ENCODE data around the gene KCNMA1.

Gene KCNMA1

GRCh38 chr10:77016278-77016815 is 621.3 kb downstream of the KCNMA1 start:
- no peak for DNase-seq (ENCODE audit: low read depth)
- TF ChIP-seq, protein P1, sequence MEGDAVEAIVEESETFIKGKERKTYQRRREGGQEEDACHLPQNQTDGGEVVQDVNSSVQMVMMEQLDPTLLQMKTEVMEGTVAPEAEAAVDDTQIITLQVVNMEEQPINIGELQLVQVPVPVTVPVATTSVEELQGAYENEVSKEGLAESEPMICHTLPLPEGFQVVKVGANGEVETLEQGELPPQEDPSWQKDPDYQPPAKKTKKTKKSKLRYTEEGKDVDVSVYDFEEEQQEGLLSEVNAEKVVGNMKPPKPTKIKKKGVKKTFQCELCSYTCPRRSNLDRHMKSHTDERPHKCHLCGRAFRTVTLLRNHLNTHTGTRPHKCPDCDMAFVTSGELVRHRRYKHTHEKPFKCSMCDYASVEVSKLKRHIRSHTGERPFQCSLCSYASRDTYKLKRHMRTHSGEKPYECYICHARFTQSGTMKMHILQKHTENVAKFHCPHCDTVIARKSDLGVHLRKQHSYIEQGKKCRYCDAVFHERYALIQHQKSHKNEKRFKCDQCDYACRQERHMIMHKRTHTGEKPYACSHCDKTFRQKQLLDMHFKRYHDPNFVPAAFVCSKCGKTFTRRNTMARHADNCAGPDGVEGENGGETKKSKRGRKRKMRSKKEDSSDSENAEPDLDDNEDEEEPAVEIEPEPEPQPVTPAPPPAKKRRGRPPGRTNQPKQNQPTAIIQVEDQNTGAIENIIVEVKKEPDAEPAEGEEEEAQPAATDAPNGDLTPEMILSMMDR (IDR thresholded peaks at IDR 0.05; ENCODE audit: control insufficient read depth, extremely low read depth, insufficient read depth) = no peak
- H3K4me3 ChIP-seq (ENCODE audit: low read depth, low read length) = no peak overlapping the region

DNA sequence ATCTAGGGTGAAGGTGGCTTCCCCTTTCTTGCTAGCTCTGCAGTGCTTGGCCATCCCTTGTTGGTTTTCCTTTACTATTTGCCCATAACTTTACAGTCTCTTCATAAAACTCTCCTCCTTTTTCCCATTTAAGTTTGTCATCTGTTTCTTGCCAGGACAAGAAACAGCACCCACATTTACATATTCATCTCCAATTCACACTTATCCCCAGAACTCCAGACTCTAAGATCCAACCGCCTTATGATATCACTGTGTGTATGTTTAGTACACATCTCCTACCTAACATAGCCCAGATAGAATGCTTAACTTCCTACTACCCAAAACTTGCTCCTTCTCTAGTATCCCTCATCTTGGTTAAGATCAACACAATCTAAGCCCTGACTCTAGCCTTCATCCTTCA is 622.2 kb downstream of the KCNMA1 start:
- DNase-seq (ENCODE audit: low read depth) = no peak
- TF ChIP-seq, protein P1 (IDR thresholded peaks at IDR 0.05; ENCODE audit: control insufficient read depth, extremely low read depth, insufficient read depth) = no peak
- H3K4me3 ChIP-seq (ENCODE audit: low read depth, low read length) = no peak overlapping the region

DNA sequence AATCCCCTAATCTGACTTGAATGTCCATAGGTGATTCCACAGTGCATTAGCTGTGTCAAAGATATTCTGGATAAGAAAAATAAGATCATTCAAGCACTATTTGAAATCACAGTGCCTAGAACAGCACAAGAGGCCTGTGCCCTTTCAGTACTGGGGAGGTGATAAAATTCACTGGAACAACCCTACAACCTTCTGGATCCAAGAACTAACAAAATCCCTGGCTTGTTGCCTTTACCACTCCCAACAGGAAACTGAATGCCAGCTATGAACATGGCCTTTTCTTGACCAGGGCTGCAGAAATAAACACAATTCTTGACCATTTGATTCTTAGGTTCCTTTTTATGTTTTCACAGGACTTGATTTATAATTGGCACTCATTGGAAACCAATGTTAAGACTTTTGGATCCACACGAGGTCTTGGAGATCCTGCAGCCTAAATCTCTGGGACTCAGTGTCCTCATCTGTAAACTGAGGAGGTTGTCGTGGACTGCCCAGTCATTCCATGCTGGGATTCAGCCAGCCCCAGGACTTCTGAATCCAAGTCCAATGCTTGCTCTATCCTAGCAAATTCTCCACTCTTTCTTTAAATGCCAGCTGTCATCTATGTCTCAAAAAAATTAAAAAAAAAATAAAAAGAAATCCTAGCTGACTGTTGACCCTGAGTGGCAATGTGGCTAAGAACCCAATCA is 624.7 kb downstream of the KCNMA1 start:
- H3K4me3 ChIP-seq (ENCODE audit: low read depth, low read length) = no peak overlapping the region
- TF ChIP-seq, protein P1 (IDR thresholded peaks at IDR 0.05; ENCODE audit: control insufficient read depth, extremely low read depth, insufficient read depth) = no peak
- DNase-seq (ENCODE audit: low read depth) = no peak

DNA sequence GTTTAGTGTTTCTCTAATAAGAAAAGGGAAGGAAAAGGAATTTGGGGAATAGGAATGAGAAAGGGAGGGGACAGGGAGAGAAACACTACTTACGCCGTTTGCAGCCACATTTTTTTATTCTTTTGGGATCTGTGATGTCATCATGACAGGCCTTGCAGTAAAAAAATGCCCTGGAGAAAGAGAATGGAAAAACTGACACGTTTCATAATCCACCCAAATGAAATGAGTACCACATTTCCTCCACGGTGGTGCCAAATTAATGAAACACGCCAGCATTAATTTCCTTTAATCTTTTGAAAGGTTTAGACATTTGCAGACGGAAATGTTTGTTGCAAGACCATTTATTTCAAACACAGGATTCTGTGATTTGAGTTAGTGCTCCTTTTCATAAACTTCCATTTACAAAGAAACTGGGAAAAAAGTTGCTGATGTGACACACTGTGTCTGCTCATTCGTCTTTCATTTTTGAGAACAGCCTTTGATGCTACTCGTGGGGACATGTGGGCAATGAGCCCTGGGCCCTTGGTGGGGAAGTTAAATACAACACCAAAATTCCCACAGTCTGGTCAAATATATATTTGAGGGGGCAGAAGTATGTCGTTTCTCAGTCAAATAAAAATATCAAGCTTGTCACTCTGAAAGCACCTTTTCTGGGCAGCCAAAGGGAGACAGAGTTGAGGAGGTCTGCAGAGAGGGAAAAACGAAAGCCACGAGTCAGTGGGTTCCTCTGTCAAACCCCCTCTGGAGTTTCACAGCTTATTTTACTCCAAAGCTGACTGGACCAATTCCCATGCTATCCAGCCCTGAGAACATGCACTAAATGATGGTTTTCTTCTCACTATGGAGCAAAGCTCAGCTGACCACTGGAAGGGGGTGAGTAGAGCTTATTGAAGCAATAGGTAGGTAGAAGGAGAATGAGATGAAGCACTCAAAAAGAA is 625.5 kb downstream of the KCNMA1 start:
- TF ChIP-seq, protein P1 (IDR thresholded peaks at IDR 0.05; ENCODE audit: control insufficient read depth, extremely low read depth, insufficient read depth) = no peak
- H3K4me3 ChIP-seq (ENCODE audit: low read depth, low read length) = no peak overlapping the region
- no peak for DNase-seq (ENCODE audit: low read depth)

- TF ChIP-seq, protein P1 (IDR thresholded peaks at IDR 0.05; ENCODE audit: control insufficient read depth, extremely low read depth, insufficient read depth) = no peak
- no peak overlapping the region for H3K4me3 ChIP-seq (ENCODE audit: low read depth, low read length)
- no peak for DNase-seq (ENCODE audit: low read depth)
Observed at GRCh38 chr10:77010430-77010829, 627.2 kb downstream of the KCNMA1 start.

DNA sequence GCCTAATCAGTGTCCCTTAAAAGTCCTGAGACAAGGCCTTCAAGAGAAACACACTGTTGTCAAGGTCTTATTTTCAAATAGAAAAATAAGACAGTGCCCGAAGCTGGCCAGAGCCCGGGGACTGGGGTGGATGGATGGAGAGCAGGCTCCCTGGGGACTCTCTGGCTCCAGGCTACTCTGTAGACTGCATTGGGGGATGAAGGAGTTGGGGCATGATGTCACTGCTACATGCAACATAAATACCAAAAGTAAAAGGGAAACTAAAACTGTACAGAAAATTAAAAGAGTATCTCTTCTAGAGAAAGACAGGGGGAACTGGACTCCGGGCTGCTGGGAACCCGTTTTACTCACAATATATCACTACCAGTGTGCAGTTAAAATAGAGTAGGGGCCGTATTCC is 629.8 kb downstream of the KCNMA1 start:
- no peak for DNase-seq (ENCODE audit: low read depth)
- TF ChIP-seq, protein P1 (IDR thresholded peaks at IDR 0.05; ENCODE audit: control insufficient read depth, extremely low read depth, insufficient read depth) = no peak
- no peak overlapping the region for H3K4me3 ChIP-seq (ENCODE audit: low read depth, low read length)

All from LNCaP clone FGC (cell line).